SK-N-SH (cell line): ENCODE measurements around the gene ZNF90. TPM values are rescaled to one million over a fixed set of nuclear protein-coding genes. Genes with fewer than 3 reads are reported as not detected.
"Not testable (repeated sequence)": the region's sequence is repeated elsewhere in the genome, so short reads cannot be mapped to it uniquely, and the experiment has no call there.

Experiments
- CTCF ChIA-PET: fragments of 300-600, 350-600 bp; formaldehyde crosslinking; extraction: SDS; loops from one replicate; lab custom pipeline; 2021; lab: Yijun Ruan, JAX
- POLR2A ChIA-PET: fragments of 350-600 bp; sonication (Branson Sonifier 250); formaldehyde crosslinking; extraction: SDS; loops from one replicate; lab custom pipeline; 2020; ENCODE audit warnings: antibody characterized with exemption, inconsistent platforms; lab: Yijun Ruan, JAX
- DNase-seq: peaks from one replicate; pipeline ENCODE4 v3.0.0; 2012
- H2AFZ ChIP-seq: fragments of 200-600 bp; sonication (generic); 2 replicates; pipeline ENCODE4 v1.8.1; 2016; ENCODE audit warnings: antibody characterized with exemption, mild to moderate bottlenecking, low read depth
- H3F3A ChIP-seq: fragments of 200-600 bp; sonication (generic); replicated peaks from 2 replicates; pipeline ENCODE3; 2016; ENCODE audit warnings: antibody characterized with exemption, mild to moderate bottlenecking; ENCODE audit not compliant: insufficient read depth
- H3K27ac ChIP-seq, 2 experiments: fragments of 200-500 bp in 1 of 2; fragments of 200-600 bp in 1 of 2; sonication (Bioruptor generic) in 1 of 2; sonication (generic), shearing (Covaris generic) in 1 of 2; 2 replicates each; pipeline versions ENCODE4 v1.5.1 to v1.6.1; 2014 to 2016; ENCODE audit warnings: low read depth in 2 of 2, inconsistent platforms in 1 of 2, low read length in 1 of 2, mild to moderate bottlenecking in 1 of 2, mixed read lengths in 1 of 2
- H3K27me3 ChIP-seq: fragments of 200-600 bp; sonication (generic), shearing (Covaris generic); 2 replicates; pipeline ENCODE4 v1.6.1; 2016; ENCODE audit warnings: mixed run types; ENCODE audit not compliant: insufficient read depth
- H3K36me3 ChIP-seq, 2 experiments: fragments of 200-500 bp in 1 of 2; fragments of 200-600 bp in 1 of 2; sonication (Bioruptor generic) in 1 of 2; sonication (generic) in 1 of 2; replicated peaks in 1 of 2; 2 replicates each; pipeline versions ENCODE3 to v1.5.1; 2014 to 2016; ENCODE audit warnings: low read length in 1 of 2, mild to moderate bottlenecking in 1 of 2; ENCODE audit not compliant: insufficient read depth in 2 of 2, control insufficient read depth in 1 of 2
- H3K4me1 ChIP-seq, 2 experiments: fragments of 200-500 bp in 1 of 2; fragments of 200-600 bp in 1 of 2; sonication (Bioruptor generic) in 1 of 2; sonication (generic), shearing (Covaris generic) in 1 of 2; 2 replicates each; pipeline versions ENCODE4 v1.5.1 to v1.6.1; 2014 to 2016; ENCODE audit warnings: low read depth in 1 of 2, low read length in 1 of 2, mixed run types in 1 of 2; ENCODE audit not compliant: insufficient read depth in 2 of 2, control insufficient read depth in 1 of 2
- H3K4me2 ChIP-seq: fragments of 200-600 bp; sonication (generic), shearing (Covaris generic); 2 replicates; pipeline ENCODE4 v1.6.1; 2017; ENCODE audit warnings: mixed run types
- H3K4me3 ChIP-seq, 2 experiments: fragments of 200-500 bp in 1 of 2; fragments of 200-600 bp in 1 of 2; sonication (Bioruptor generic) in 1 of 2; sonication (generic), shearing (Covaris generic) in 1 of 2; 2 replicates each; pipeline versions ENCODE4 v1.5.1 to v1.8.1; 2014 to 2016; ENCODE audit warnings: low read depth in 2 of 2, inconsistent platforms in 1 of 2, low read length in 1 of 2, mild to moderate bottlenecking in 1 of 2, mixed read lengths in 1 of 2, moderate library complexity in 1 of 2
- H3K79me2 ChIP-seq: fragments of 200-600 bp; sonication (generic); 2 replicates; pipeline ENCODE4 v1.8.1; 2017; ENCODE audit warnings: mild to moderate bottlenecking; ENCODE audit not compliant: insufficient read depth
- H3K9ac ChIP-seq: fragments of 200-600 bp; sonication (generic); 2 replicates; pipeline ENCODE4 v1.6.1; 2017; ENCODE audit warnings: mixed run types
- H3K9me2 ChIP-seq: fragments of 200-600 bp; sonication (generic); 2 replicates; pipeline ENCODE4 v1.6.1; 2017; ENCODE audit warnings: mixed run types
- H3K9me3 ChIP-seq: fragments of 200-600 bp; sonication (generic); 2 replicates; pipeline ENCODE4 v1.6.1; 2017; ENCODE audit warnings: mixed run types, mild to moderate bottlenecking, moderate library complexity
- H4K20me1 ChIP-seq: fragments of 200-600 bp; sonication (generic); 2 replicates; pipeline ENCODE4 v1.6.1; 2017; ENCODE audit warnings: mild to moderate bottlenecking, mixed run types; ENCODE audit not compliant: insufficient read depth
- EP300 ChIP-seq, 2 experiments: IDR thresholded peaks; 2 replicates each; pipeline versions ENCODE4 v1.4.0 to v1.6.1; 2012; ENCODE audit warnings: borderline replicate concordance in 1 of 2, low read depth in 1 of 2, low read length in 1 of 2
- FOXJ3 ChIP-seq: sonication (generic); formaldehyde crosslinking; IDR thresholded peaks from 2 replicates; pipeline ENCODE4 v1.5.1; 2020; ENCODE audit warnings: mild to moderate bottlenecking, missing genetic modification reagents
- GABPA ChIP-seq: IDR thresholded peaks from 2 replicates; pipeline ENCODE4 v1.4.0; 2012; ENCODE audit warnings: low read depth, mild to moderate bottlenecking
- NRF1 ChIP-seq: IDR thresholded peaks from 2 replicates; pipeline ENCODE4 v1.6.1; 2012; ENCODE audit warnings: low read depth, mild to moderate bottlenecking, low read length
- SIN3A ChIP-seq: IDR thresholded peaks from 2 replicates; pipeline ENCODE4 v1.6.1; 2012; ENCODE audit warnings: low read depth, mild to moderate bottlenecking, low read length, moderate library complexity, borderline replicate concordance
- TCF12 ChIP-seq: IDR thresholded peaks from 2 replicates; pipeline ENCODE4 v1.4.0; 2012
- WGBS: methylation state at CpG from one replicate; pipeline ENCODE4 v1.1.6; 2017; ENCODE audit warnings: low lambda C conversion rate; 5-methylcytosine and 5-hydroxymethylcytosine counted together
- polyA plus RNA-seq, 3 experiments: library from polyadenylated mRNA; depleted of rRNA; stranded (reverse); fragments of >200 nt; gene quantifications; 2 replicates each; pipeline ENCODE4 v1.2.3, GENCODE V29; 2012
- TF ChIP-seq, protein P1 (sequence below): fragments of 150-350 bp; IDR thresholded peaks from 2 replicates; pipeline ENCODE4 v1.6.1; 2016; ENCODE audit warnings: mild to moderate bottlenecking, low read depth, low read length
- TF ChIP-seq, protein P2 (sequence below): fragments of 150-350 bp; IDR thresholded peaks from 2 replicates; pipeline ENCODE4 v1.6.1; 2017; ENCODE audit warnings: antibody characterized with exemption, low read length, low read depth, borderline replicate concordance
- TF ChIP-seq, protein P3 (sequence below): IDR thresholded peaks from 2 replicates; pipeline ENCODE4; 2012

The ZNF90 gene
- polyA plus RNA-seq, 1 of the 3 experiments (the other 2 are of a cell fraction) = 1.4 TPM

DNA sequence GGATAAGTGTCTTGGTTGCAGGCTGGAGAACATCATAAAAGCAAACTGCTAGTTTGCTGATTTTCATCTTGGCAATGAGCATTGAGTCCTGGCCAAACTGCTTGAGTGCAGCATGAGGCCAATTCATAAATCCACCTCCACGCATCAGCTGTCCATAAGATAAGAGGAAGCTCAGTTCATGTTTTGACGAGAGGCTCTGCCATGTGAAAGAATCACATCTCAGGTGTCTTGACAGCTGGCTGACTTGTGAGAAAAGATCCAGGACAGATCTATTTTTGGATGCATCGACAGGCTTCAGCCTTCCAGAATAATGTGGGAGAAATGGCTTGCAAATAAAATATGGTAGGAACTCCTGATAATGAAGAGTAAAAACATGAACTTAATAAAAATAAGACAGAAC lies 33.1 kb upstream of the ZNF90 start:
- no peaks in the 10 kb centered on the region for H3K9me2 ChIP-seq
- no peak overlapping the region for H2AFZ ChIP-seq
- H3K27me3 ChIP-seq = no peaks in the 10 kb centered on the region
- TF ChIP-seq SIN3A (no peak), FOXJ3 (CRISPR knock-in tag) (no peak), NRF1 (no peak), GABPA (no peak), EP300 (IDR thresholded peaks at IDR 0.05; ENCODE audit: borderline replicate concordance in 1 of 2, low read depth in 1 of 2, low read length in 1 of 2) (no peak), TCF12 (no peak)
- TF ChIP-seq, protein P1, sequence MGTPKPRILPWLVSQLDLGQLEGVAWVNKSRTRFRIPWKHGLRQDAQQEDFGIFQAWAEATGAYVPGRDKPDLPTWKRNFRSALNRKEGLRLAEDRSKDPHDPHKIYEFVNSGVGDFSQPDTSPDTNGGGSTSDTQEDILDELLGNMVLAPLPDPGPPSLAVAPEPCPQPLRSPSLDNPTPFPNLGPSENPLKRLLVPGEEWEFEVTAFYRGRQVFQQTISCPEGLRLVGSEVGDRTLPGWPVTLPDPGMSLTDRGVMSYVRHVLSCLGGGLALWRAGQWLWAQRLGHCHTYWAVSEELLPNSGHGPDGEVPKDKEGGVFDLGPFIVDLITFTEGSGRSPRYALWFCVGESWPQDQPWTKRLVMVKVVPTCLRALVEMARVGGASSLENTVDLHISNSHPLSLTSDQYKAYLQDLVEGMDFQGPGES = no peak
- TF ChIP-seq, protein P2, sequence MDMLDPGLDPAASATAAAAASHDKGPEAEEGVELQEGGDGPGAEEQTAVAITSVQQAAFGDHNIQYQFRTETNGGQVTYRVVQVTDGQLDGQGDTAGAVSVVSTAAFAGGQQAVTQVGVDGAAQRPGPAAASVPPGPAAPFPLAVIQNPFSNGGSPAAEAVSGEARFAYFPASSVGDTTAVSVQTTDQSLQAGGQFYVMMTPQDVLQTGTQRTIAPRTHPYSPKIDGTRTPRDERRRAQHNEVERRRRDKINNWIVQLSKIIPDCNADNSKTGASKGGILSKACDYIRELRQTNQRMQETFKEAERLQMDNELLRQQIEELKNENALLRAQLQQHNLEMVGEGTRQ = no peak
- TF ChIP-seq, protein P3, sequence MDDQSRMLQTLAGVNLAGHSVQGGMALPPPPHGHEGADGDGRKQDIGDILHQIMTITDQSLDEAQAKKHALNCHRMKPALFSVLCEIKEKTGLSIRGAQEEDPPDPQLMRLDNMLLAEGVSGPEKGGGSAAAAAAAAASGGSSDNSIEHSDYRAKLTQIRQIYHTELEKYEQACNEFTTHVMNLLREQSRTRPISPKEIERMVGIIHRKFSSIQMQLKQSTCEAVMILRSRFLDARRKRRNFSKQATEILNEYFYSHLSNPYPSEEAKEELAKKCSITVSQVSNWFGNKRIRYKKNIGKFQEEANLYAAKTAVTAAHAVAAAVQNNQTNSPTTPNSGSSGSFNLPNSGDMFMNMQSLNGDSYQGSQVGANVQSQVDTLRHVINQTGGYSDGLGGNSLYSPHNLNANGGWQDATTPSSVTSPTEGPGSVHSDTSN = no peak
- TF ChIP-seq, all 33 proteins: peak for 0
- no peak overlapping the region for H3K4me2 ChIP-seq
- WGBS = 10% methylated on average over 3 of the region's 3 CpGs
- no peak overlapping the region for H3K4me3 ChIP-seq
- no peak overlapping the region for H3K27ac ChIP-seq
- no peaks in the 10 kb centered on the region for H3F3A ChIP-seq
- H3K36me3 ChIP-seq = no peaks in the 10 kb centered on the region
- DNase-seq = no peak
- no peaks in the 10 kb centered on the region for H4K20me1 ChIP-seq
- no peaks in the 10 kb centered on the region for H3K4me1 ChIP-seq
- H3K9me3 ChIP-seq = no peaks in the 10 kb centered on the region
- H3K9ac ChIP-seq = no peak overlapping the region
- ChIA-PET POLR2A (no interaction called here), CTCF (no interaction called here)
- no peaks in the 10 kb centered on the region for H3K79me2 ChIP-seq

DNA sequence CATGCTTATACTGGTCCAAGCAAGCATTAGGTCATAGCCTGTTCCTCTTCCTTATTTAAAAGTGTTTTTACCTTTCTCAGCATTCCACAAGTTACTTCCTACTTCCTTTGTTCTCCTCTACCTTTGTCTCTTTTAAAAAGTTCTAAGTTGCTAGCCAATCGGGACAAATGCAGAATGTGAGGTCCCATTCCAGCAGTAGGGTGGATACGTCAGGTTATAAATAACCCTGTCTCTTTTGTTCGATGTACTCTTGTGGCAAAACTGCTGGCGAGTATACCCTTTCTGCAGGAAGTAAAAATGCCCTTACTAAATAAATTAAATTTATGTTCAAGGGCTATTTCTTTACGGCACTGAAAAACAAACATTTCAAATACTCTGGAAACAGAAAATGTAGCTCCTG lies 32.1 kb upstream of the ZNF90 start:
- H2AFZ ChIP-seq, POLR2A ChIA-PET, H3K9ac ChIP-seq, H3K27me3 ChIP-seq, CTCF ChIA-PET, H3K79me2 ChIP-seq, H3K36me3 ChIP-seq, H3K4me1 ChIP-seq, H3K4me2 ChIP-seq, H3K4me3 ChIP-seq, H4K20me1 ChIP-seq, DNase-seq, H3K9me2 ChIP-seq, H3K27ac ChIP-seq, H3K9me3 ChIP-seq, H3F3A ChIP-seq: not testable (repeated sequence)
- WGBS = 45% methylated on average over 5 of the region's 5 CpGs
